Breast epithelium (tissue), 3 donors: ENCODE results near the gene PTPRM.

Source experiments
- CTCF ChIP-seq, 3 donors: fragments of 450-650 bp; IDR thresholded peaks; one replicate each; pipeline ENCODE4 v1.5.1; 2016 to 2017; ENCODE audit warnings: antibody characterized with exemption in 3 of 3, mild to moderate bottlenecking in 3 of 3, moderate library complexity in 3 of 3
- POLR2A ChIP-seq: fragments of 450-650 bp; IDR thresholded peaks from one replicate; pipeline ENCODE4 v1.6.1; 2016; ENCODE audit warnings: antibody characterized with exemption, mild to moderate bottlenecking, moderate library complexity
- POLR2AphosphoS5 ChIP-seq, 3 donors: sonication (generic); formaldehyde crosslinking; IDR thresholded peaks; one replicate each; pipeline ENCODE4 v1.6.1; 2017; ENCODE audit warnings: antibody characterized with exemption in 3 of 3

- TF ChIP-seq CTCF (IDR thresholded peaks at IDR 0.05) = no peak
- no peak for TF ChIP-seq POLR2A
- TF ChIP-seq POLR2AphosphoS5 (IDR thresholded peaks at IDR 0.05) = no peak
Measured at GRCh38 chr18:7579176-7579917, 12.2 kb downstream of the PTPRM start.
